SK-N-SH (cell line): ENCODE measurements around the gene CRYBA2. TPM values are rescaled to one million over a fixed set of nuclear protein-coding genes. Genes with fewer than 3 reads are reported as not detected.

ENCODE experiments used
- CTCF ChIA-PET: fragments of 300-600, 350-600 bp; formaldehyde crosslinking; extraction: SDS; loops from one replicate; lab custom pipeline; 2021; lab: Yijun Ruan, JAX
- POLR2A ChIA-PET: fragments of 350-600 bp; sonication (Branson Sonifier 250); formaldehyde crosslinking; extraction: SDS; loops from one replicate; lab custom pipeline; 2020; ENCODE audit warnings: antibody characterized with exemption, inconsistent platforms; lab: Yijun Ruan, JAX
- DNase-seq: peaks from one replicate; pipeline ENCODE4 v3.0.0; 2012
- H2AFZ ChIP-seq: fragments of 200-600 bp; sonication (generic); 2 replicates; pipeline ENCODE4 v1.8.1; 2016; ENCODE audit warnings: antibody characterized with exemption, mild to moderate bottlenecking, low read depth
- H3F3A ChIP-seq: fragments of 200-600 bp; sonication (generic); replicated peaks from 2 replicates; pipeline ENCODE3; 2016; ENCODE audit warnings: antibody characterized with exemption, mild to moderate bottlenecking; ENCODE audit not compliant: insufficient read depth
- H3K27ac ChIP-seq, 2 experiments: fragments of 200-500 bp in 1 of 2; fragments of 200-600 bp in 1 of 2; sonication (Bioruptor generic) in 1 of 2; sonication (generic), shearing (Covaris generic) in 1 of 2; 2 replicates each; pipeline versions ENCODE4 v1.5.1 to v1.6.1; 2014 to 2016; ENCODE audit warnings: low read depth in 2 of 2, inconsistent platforms in 1 of 2, low read length in 1 of 2, mild to moderate bottlenecking in 1 of 2, mixed read lengths in 1 of 2
- H3K27me3 ChIP-seq: fragments of 200-600 bp; sonication (generic), shearing (Covaris generic); 2 replicates; pipeline ENCODE4 v1.6.1; 2016; ENCODE audit warnings: mixed run types; ENCODE audit not compliant: insufficient read depth
- H3K36me3 ChIP-seq, 2 experiments: fragments of 200-500 bp in 1 of 2; fragments of 200-600 bp in 1 of 2; sonication (Bioruptor generic) in 1 of 2; sonication (generic) in 1 of 2; replicated peaks in 1 of 2; 2 replicates each; pipeline versions ENCODE3 to v1.5.1; 2014 to 2016; ENCODE audit warnings: low read length in 1 of 2, mild to moderate bottlenecking in 1 of 2; ENCODE audit not compliant: insufficient read depth in 2 of 2, control insufficient read depth in 1 of 2
- H3K4me1 ChIP-seq, 2 experiments: fragments of 200-500 bp in 1 of 2; fragments of 200-600 bp in 1 of 2; sonication (Bioruptor generic) in 1 of 2; sonication (generic), shearing (Covaris generic) in 1 of 2; 2 replicates each; pipeline versions ENCODE4 v1.5.1 to v1.6.1; 2014 to 2016; ENCODE audit warnings: low read depth in 1 of 2, low read length in 1 of 2, mixed run types in 1 of 2; ENCODE audit not compliant: insufficient read depth in 2 of 2, control insufficient read depth in 1 of 2
- H3K4me2 ChIP-seq: fragments of 200-600 bp; sonication (generic), shearing (Covaris generic); 2 replicates; pipeline ENCODE4 v1.6.1; 2017; ENCODE audit warnings: mixed run types
- H3K4me3 ChIP-seq, 2 experiments: fragments of 200-500 bp in 1 of 2; fragments of 200-600 bp in 1 of 2; sonication (Bioruptor generic) in 1 of 2; sonication (generic), shearing (Covaris generic) in 1 of 2; 2 replicates each; pipeline versions ENCODE4 v1.5.1 to v1.8.1; 2014 to 2016; ENCODE audit warnings: low read depth in 2 of 2, inconsistent platforms in 1 of 2, low read length in 1 of 2, mild to moderate bottlenecking in 1 of 2, mixed read lengths in 1 of 2, moderate library complexity in 1 of 2
- H3K79me2 ChIP-seq: fragments of 200-600 bp; sonication (generic); 2 replicates; pipeline ENCODE4 v1.8.1; 2017; ENCODE audit warnings: mild to moderate bottlenecking; ENCODE audit not compliant: insufficient read depth
- H3K9ac ChIP-seq: fragments of 200-600 bp; sonication (generic); 2 replicates; pipeline ENCODE4 v1.6.1; 2017; ENCODE audit warnings: mixed run types
- H3K9me2 ChIP-seq: fragments of 200-600 bp; sonication (generic); 2 replicates; pipeline ENCODE4 v1.6.1; 2017; ENCODE audit warnings: mixed run types
- H3K9me3 ChIP-seq: fragments of 200-600 bp; sonication (generic); 2 replicates; pipeline ENCODE4 v1.6.1; 2017; ENCODE audit warnings: mixed run types, mild to moderate bottlenecking, moderate library complexity
- H4K20me1 ChIP-seq: fragments of 200-600 bp; sonication (generic); 2 replicates; pipeline ENCODE4 v1.6.1; 2017; ENCODE audit warnings: mild to moderate bottlenecking, mixed run types; ENCODE audit not compliant: insufficient read depth
- CHD2 ChIP-seq: fragments of 150-350 bp; IDR thresholded peaks from 2 replicates; pipeline ENCODE4 v1.6.1; 2018; ENCODE audit warnings: low read length; ENCODE audit not compliant: partially characterized antibody
- EZH2phosphoT487 ChIP-seq: fragments of 200-600 bp; sonication (generic); IDR thresholded peaks from 2 replicates; pipeline ENCODE4 v1.6.1; 2017; ENCODE audit warnings: low read depth, mixed run types, mild to moderate bottlenecking, antibody characterized with exemption, moderate library complexity, borderline replicate concordance
- MXI1 ChIP-seq: IDR thresholded peaks from 2 replicates; pipeline ENCODE4 v1.6.1; 2012; ENCODE audit warnings: mild to moderate bottlenecking, low read depth, low read length, improper control_type of control experiment
- RXRA ChIP-seq: IDR thresholded peaks from 2 replicates; pipeline ENCODE4 v1.4.0; 2012; ENCODE audit warnings: low read depth, mild to moderate bottlenecking, borderline replicate concordance
- SMC3 ChIP-seq: IDR thresholded peaks from 2 replicates; pipeline ENCODE4 v1.6.1; 2012; ENCODE audit warnings: low read depth, low read length, improper control_type of control experiment
- TEAD4 ChIP-seq: IDR thresholded peaks from 2 replicates; pipeline ENCODE4 v1.4.0; 2012; ENCODE audit warnings: mild to moderate bottlenecking, borderline replicate concordance; ENCODE audit not compliant: insufficient read depth
- WGBS: methylation state at CpG from one replicate; pipeline ENCODE4 v1.1.6; 2017; ENCODE audit warnings: low lambda C conversion rate; 5-methylcytosine and 5-hydroxymethylcytosine counted together
- polyA plus RNA-seq, 3 experiments: library from polyadenylated mRNA; depleted of rRNA; stranded (reverse); fragments of >200 nt; gene quantifications; 2 replicates each; pipeline ENCODE4 v1.2.3, GENCODE V29; 2012
- TF ChIP-seq, protein P1 (sequence below): fragments of 150-350 bp; IDR thresholded peaks from 2 replicates; pipeline ENCODE4 v1.6.1; 2016; ENCODE audit warnings: mild to moderate bottlenecking, low read depth, low read length
- TF ChIP-seq, protein P2 (sequence below): IDR thresholded peaks from 2 replicates; pipeline ENCODE4 v1.6.1; 2012; ENCODE audit warnings: mild to moderate bottlenecking, low read depth, low read length, moderate library complexity

The CRYBA2 gene
- polyA plus RNA-seq, 1 of the 3 experiments (the other 2 are of a cell fraction) = not detected

DNA sequence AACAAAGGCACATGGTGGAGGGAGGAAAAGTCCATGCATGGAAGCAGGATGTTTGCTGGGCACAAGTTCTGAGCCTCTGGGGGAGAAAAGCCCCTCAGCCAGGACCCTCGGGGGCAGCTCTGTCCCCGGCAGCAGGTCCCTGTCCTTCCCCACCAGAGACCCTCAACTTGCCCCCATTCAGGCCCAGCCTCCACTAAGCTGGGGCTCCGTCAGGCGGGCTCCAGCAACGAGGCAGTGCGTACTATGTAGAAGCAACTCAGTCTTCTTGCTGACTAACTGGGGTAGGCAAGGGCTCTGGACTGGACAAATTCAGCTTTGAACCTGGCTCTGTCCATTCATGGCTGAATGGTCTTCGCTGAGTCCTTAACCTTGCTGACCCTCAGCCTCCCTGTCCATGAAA, 25.1 kb upstream of the CRYBA2 start:
- TF ChIP-seq TEAD4 (no peak), EZH2phosphoT487 (no peak)
- TF ChIP-seq, protein P1, sequence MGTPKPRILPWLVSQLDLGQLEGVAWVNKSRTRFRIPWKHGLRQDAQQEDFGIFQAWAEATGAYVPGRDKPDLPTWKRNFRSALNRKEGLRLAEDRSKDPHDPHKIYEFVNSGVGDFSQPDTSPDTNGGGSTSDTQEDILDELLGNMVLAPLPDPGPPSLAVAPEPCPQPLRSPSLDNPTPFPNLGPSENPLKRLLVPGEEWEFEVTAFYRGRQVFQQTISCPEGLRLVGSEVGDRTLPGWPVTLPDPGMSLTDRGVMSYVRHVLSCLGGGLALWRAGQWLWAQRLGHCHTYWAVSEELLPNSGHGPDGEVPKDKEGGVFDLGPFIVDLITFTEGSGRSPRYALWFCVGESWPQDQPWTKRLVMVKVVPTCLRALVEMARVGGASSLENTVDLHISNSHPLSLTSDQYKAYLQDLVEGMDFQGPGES = no peak
- Histone ChIP-seq H3K4me3 (no peak overlapping the region), H3K9ac (no peak overlapping the region), H3F3A (no peaks in the 10 kb centered on the region), H4K20me1 (no peaks in the 10 kb centered on the region), H3K4me2 (no peak overlapping the region), H3K4me1 (peaks cover 0 to 48% of the 10 kb centered on the region in 2 experiments; a peak in 1 of 4 replicates), H2AFZ (no peak overlapping the region), H3K9me2 (no peaks in the 10 kb centered on the region), H3K27ac (no peak overlapping the region; a peak in 1 of 4 replicates), H3K9me3 (no peaks in the 10 kb centered on the region), H3K27me3 (peaks cover 28% of the 10 kb centered on the region), H3K36me3 (no peaks in the 10 kb centered on the region), H3K79me2 (no peaks in the 10 kb centered on the region)
- 60% methylated on average over 7 of the region's 7 CpGs for WGBS
- ChIA-PET POLR2A (interaction anchor here (1.0 kb wide), 2 partner anchors 16 to 22 kb away, joined by 3 read pairs; no protein-coding TSS in a partner anchor), CTCF (interaction anchor here (0.7 to 20.3 kb wide), 10 partner anchors 9 to 141 kb away, joined by 3 to 258 read pairs (median 6); partner anchors contain the start of gene NHEJ1)
- DNase-seq = no peak

DNA sequence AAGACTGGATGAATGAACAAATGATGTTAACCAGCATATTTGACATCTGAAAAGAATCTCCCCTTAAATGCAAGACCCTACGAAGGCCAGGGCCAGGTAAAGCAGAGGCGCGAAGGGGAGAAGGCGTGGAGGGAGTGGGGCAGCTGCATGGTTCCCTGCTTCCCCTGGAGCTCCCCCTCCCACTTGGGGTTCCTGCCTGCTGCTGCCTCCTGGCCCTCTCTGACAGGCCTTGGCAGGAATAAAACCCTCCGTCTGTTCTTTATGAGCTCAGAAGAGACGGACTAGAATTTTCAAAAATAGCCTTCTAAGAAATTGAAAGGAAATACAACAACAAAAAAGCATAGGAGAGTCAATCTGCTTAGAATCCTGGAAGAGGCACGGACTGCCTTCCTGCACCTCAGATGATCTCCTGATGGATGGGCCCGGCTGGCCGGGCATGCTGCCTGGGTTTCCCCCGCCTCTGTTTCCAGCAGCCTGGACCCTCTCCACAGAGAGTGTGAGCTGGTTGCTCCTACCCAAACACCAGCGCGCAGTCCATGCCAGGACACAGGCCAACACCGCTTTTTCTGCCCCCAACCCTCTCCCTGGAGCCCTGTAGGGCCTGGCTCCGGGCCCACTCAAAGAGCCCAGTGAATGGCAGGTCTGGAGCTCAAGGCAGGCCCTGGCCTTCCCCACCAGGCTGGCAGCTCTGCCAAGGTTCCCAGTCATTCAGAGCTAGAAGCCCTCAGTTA, 24.1 kb upstream of the CRYBA2 start:
- Histone ChIP-seq H3F3A (no peaks in the 10 kb centered on the region), H3K27me3 (peaks cover 28% of the 10 kb centered on the region), H3K36me3 (no peaks in the 10 kb centered on the region), H3K4me1 (peaks cover 0 to 48% of the 10 kb centered on the region in 2 experiments; a peak in 1 of 4 replicates), H2AFZ (no peak overlapping the region), H3K9me3 (no peaks in the 10 kb centered on the region), H3K27ac (peak overlapping the region in 1 of 2 experiments; percentile 34; a peak in 1 of 4 replicates), H3K4me3 (no peak overlapping the region), H3K9me2 (no peaks in the 10 kb centered on the region), H3K4me2 (no peak overlapping the region), H3K79me2 (no peaks in the 10 kb centered on the region), H4K20me1 (no peaks in the 10 kb centered on the region), H3K9ac (no peak overlapping the region)
- 75% methylated on average over 8 of the region's 14 CpGs for WGBS
- no peak for TF ChIP-seq MXI1
- TF ChIP-seq EZH2phosphoT487 = no peak
- TF ChIP-seq, protein P2, sequence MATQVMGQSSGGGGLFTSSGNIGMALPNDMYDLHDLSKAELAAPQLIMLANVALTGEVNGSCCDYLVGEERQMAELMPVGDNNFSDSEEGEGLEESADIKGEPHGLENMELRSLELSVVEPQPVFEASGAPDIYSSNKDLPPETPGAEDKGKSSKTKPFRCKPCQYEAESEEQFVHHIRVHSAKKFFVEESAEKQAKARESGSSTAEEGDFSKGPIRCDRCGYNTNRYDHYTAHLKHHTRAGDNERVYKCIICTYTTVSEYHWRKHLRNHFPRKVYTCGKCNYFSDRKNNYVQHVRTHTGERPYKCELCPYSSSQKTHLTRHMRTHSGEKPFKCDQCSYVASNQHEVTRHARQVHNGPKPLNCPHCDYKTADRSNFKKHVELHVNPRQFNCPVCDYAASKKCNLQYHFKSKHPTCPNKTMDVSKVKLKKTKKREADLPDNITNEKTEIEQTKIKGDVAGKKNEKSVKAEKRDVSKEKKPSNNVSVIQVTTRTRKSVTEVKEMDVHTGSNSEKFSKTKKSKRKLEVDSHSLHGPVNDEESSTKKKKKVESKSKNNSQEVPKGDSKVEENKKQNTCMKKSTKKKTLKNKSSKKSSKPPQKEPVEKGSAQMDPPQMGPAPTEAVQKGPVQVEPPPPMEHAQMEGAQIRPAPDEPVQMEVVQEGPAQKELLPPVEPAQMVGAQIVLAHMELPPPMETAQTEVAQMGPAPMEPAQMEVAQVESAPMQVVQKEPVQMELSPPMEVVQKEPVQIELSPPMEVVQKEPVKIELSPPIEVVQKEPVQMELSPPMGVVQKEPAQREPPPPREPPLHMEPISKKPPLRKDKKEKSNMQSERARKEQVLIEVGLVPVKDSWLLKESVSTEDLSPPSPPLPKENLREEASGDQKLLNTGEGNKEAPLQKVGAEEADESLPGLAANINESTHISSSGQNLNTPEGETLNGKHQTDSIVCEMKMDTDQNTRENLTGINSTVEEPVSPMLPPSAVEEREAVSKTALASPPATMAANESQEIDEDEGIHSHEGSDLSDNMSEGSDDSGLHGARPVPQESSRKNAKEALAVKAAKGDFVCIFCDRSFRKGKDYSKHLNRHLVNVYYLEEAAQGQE = no peak
- no peak for TF ChIP-seq CHD2
- no peak for TF ChIP-seq SMC3
- TF ChIP-seq RXRA = no peak
- CTCF ChIA-PET = interaction anchor here (0.6 to 20.3 kb wide), 10 partner anchors 8 to 142 kb away, joined by 3 to 258 read pairs (median 7); partner anchors contain the start of gene NHEJ1
- POLR2A ChIA-PET = no interaction called here
- no peak for DNase-seq
